ENCODE results near the gene ADGRG6.

The ADGRG6 gene

GRCh38 chr6:142300758-142301650 is 803 bp upstream of the ADGRG6 start:
- no peak overlapping the region for H3K4me2 ChIP-seq (ENCODE audit: low read depth, low read length, poor library complexity, severe bottlenecking)
- no peaks in the 10 kb centered on the region for H3K27me3 ChIP-seq (ENCODE audit: low read length)
- H3F3A ChIP-seq (ENCODE audit: insufficient read depth) = no peaks in the 10 kb centered on the region
- H3K9me2 ChIP-seq (replicated peaks; ENCODE audit: insufficient read depth, low read length) = no peaks in the 10 kb centered on the region
- H4K20me1 ChIP-seq (ENCODE audit: low read depth, low read length) = no peaks in the 10 kb centered on the region
- H3K79me2 ChIP-seq (ENCODE audit: insufficient read depth, low read length) = no peaks in the 10 kb centered on the region
- no peaks in the 10 kb centered on the region for H3K36me3 ChIP-seq (ENCODE audit: low read length)
- no peak for TF ChIP-seq EZH2phosphoT487 (conservative IDR thresholded peaks at IDR 0.05; ENCODE audit: low read length)
- TF ChIP-seq, protein P1, sequence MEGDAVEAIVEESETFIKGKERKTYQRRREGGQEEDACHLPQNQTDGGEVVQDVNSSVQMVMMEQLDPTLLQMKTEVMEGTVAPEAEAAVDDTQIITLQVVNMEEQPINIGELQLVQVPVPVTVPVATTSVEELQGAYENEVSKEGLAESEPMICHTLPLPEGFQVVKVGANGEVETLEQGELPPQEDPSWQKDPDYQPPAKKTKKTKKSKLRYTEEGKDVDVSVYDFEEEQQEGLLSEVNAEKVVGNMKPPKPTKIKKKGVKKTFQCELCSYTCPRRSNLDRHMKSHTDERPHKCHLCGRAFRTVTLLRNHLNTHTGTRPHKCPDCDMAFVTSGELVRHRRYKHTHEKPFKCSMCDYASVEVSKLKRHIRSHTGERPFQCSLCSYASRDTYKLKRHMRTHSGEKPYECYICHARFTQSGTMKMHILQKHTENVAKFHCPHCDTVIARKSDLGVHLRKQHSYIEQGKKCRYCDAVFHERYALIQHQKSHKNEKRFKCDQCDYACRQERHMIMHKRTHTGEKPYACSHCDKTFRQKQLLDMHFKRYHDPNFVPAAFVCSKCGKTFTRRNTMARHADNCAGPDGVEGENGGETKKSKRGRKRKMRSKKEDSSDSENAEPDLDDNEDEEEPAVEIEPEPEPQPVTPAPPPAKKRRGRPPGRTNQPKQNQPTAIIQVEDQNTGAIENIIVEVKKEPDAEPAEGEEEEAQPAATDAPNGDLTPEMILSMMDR (IDR thresholded peaks at IDR 0.05; ENCODE audit: insufficient read depth, low read length, poor library complexity, severe bottlenecking) = no peak
- no peak overlapping the region for H3K4me3 ChIP-seq (ENCODE audit: insufficient read depth, low read length, poor library complexity, severe bottlenecking)
- H3K9ac ChIP-seq (ENCODE audit: low read length) = no peak overlapping the region
- no peak overlapping the region for H3K27ac ChIP-seq (ENCODE audit: low read depth, low read length)
- H2AFZ ChIP-seq (ENCODE audit: low read depth, low read length, severe bottlenecking) = no peak overlapping the region
- H3K9me3 ChIP-seq (ENCODE audit: insufficient read depth, low read length) = no peaks in the 10 kb centered on the region

DNA sequence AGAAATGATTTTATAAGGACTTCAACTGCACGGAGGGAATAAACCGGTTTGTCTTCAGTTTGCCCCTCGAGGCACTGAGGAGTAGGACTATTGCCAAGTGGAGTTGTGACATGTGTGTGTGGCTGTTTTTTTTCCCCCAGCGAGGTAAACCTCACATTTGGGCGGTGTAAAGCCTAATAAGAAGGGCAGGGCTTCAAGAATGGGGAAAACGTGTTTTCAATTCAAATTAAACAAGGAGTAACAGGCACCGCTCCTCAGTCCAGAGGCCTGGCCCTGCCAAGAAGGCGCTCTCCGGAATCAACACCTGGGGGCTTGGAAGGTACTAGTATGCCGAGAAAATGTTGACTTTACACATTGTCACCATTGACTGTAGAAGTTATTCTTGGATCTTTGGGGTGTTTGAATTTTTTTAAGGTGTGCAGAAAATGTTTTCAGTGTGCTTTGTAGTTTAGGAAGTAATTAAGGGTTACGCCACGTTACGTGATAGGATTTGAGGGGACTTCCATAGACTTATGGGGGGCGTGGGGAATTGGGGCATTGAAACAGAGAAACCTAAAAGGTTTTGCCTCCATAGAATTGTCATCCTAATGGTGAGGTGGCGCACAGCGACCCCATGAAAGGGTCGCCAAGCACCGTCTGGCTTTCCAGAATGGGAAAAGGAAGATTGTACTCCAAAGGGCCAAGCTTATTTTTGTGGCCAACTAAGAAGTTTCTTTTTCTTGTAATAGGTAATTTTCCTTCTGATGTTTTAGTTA is 791 bp downstream of the ADGRG6 start:
- no peak overlapping the region for H3K27ac ChIP-seq (ENCODE audit: low read depth, low read length)
- no peaks in the 10 kb centered on the region for H3K27me3 ChIP-seq (ENCODE audit: low read length)
- no peaks in the 10 kb centered on the region for H3K9me3 ChIP-seq (ENCODE audit: insufficient read depth, low read length)
- H3F3A ChIP-seq (ENCODE audit: insufficient read depth) = no peaks in the 10 kb centered on the region
- H2AFZ ChIP-seq (ENCODE audit: low read depth, low read length, severe bottlenecking) = no peak overlapping the region
- no peaks in the 10 kb centered on the region for H3K9me2 ChIP-seq (replicated peaks; ENCODE audit: insufficient read depth, low read length)
- no peaks in the 10 kb centered on the region for H3K36me3 ChIP-seq (ENCODE audit: low read length)
- no peaks in the 10 kb centered on the region for H3K79me2 ChIP-seq (ENCODE audit: insufficient read depth, low read length)
- H3K4me2 ChIP-seq (ENCODE audit: low read depth, low read length, poor library complexity, severe bottlenecking) = no peak overlapping the region
- H3K4me3 ChIP-seq (ENCODE audit: insufficient read depth, low read length, poor library complexity, severe bottlenecking) = no peak overlapping the region
- no peaks in the 10 kb centered on the region for H4K20me1 ChIP-seq (ENCODE audit: low read depth, low read length)
- TF ChIP-seq, protein P1 (IDR thresholded peaks at IDR 0.05; ENCODE audit: insufficient read depth, low read length, poor library complexity, severe bottlenecking) = no peak
- no peak for TF ChIP-seq EZH2phosphoT487 (conservative IDR thresholded peaks at IDR 0.05; ENCODE audit: low read length)
- H3K9ac ChIP-seq (ENCODE audit: low read length) = no peak overlapping the region

DNA sequence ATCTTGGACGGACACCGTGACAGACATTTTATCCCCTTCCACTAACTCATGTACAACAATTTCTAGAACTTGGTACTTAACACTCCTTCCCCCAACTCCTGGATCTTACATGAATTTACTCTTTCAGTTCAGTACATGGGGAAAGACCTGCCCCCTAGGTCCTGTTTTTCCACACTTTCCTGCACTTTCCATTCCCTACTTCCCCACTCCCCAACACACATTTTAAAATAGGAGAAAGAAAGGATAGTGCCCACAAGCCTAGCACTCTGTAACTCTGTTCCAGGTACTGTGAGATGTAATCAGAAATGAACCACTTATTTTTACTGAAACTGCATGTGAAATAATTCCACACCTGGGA is 1.3 kb downstream of the ADGRG6 start:
- no peak overlapping the region for H3K27ac ChIP-seq (ENCODE audit: low read depth, low read length)
- H3K27me3 ChIP-seq (ENCODE audit: low read length) = no peaks in the 10 kb centered on the region
- TF ChIP-seq EZH2phosphoT487 (conservative IDR thresholded peaks at IDR 0.05; ENCODE audit: low read length) = no peak
- TF ChIP-seq, protein P1 (IDR thresholded peaks at IDR 0.05; ENCODE audit: insufficient read depth, low read length, poor library complexity, severe bottlenecking) = no peak
- no peak overlapping the region for H3K9ac ChIP-seq (ENCODE audit: low read length)
- no peaks in the 10 kb centered on the region for H3K36me3 ChIP-seq (ENCODE audit: low read length)
- H4K20me1 ChIP-seq (ENCODE audit: low read depth, low read length) = no peaks in the 10 kb centered on the region
- H3K79me2 ChIP-seq (ENCODE audit: insufficient read depth, low read length) = no peaks in the 10 kb centered on the region
- no peak overlapping the region for H3K4me2 ChIP-seq (ENCODE audit: low read depth, low read length, poor library complexity, severe bottlenecking)
- H3K9me3 ChIP-seq (ENCODE audit: insufficient read depth, low read length) = no peaks in the 10 kb centered on the region
- H3K9me2 ChIP-seq (replicated peaks; ENCODE audit: insufficient read depth, low read length) = no peaks in the 10 kb centered on the region
- H2AFZ ChIP-seq (ENCODE audit: low read depth, low read length, severe bottlenecking) = no peak overlapping the region
- no peaks in the 10 kb centered on the region for H3F3A ChIP-seq (ENCODE audit: insufficient read depth)
- H3K4me3 ChIP-seq (ENCODE audit: insufficient read depth, low read length, poor library complexity, severe bottlenecking) = no peak overlapping the region
